NCI-H1092 (cell line): ENCODE results near the gene HEXD.
A peak's percentile ranks its signal among the peaks of the same experiment; 100 is the strongest.
"Not testable (repeated sequence)": the region's sequence is repeated elsewhere in the genome, so short reads cannot be mapped to it uniquely, and the experiment has no call there.

Experiments
- DNase-seq: peaks from one replicate; lab custom pipeline; 2025; lab: John Stamatoyannopoulos, UW

Gene HEXD

GRCh38 chr17:82458179-82458884 lies 40.2 kb downstream of the HEXD start, which contains the start of gene NARF:
TSS of gene NARF (plus strand) at chr17:82458741. CDS start at chr17:82458804, 63 bp downstream.
- peak; percentile 97 for DNase-seq

DNA sequence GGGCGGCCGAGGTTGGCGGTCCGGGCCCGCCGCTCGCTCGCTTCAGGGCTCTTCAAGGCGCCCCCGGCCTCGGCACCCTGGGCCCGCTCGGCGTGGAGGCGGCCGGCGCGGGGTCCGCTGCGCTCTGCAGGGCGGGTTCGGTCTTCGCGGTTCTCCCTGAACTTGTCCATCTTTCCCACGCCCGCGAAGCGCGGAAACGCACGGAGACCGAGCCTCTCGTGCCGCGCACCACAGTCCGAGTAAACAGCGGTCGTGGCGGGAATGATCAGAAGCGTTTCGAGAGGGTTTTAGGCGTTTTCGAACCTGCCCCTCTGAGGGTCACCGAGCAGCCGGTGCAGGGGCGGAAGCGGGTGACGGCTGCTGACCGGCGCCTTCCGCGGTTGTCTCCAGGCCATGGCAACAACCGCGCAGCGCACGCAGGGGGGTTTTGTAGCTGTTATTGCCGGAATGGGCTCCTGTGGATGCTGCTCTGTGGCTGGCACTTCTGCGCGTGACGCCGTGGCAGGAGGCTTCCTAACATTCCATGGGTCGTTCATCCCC lies 40.8 kb downstream of the HEXD start:
- no peak for DNase-seq

DNA sequence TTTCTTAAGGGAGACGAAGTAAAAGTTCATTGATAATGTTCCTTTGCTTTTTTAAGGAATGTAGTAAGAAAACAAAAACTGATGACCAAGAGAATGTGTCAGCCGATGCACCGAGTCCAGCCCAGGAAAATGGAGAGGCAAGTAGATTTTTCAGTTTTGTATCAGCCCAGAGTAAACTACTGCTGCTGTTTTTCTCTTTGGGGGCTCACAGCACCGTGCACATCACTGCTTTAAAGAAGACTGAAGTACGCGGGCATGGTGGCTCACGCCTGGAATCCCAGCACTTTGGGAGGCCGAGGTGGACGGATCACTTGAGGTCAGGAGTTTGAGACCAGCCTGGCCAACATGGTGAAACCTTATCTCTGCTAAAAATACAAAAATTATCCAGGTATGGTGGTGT lies 41.8 kb downstream of the HEXD start:
- not testable (repeated sequence) for DNase-seq

DNA sequence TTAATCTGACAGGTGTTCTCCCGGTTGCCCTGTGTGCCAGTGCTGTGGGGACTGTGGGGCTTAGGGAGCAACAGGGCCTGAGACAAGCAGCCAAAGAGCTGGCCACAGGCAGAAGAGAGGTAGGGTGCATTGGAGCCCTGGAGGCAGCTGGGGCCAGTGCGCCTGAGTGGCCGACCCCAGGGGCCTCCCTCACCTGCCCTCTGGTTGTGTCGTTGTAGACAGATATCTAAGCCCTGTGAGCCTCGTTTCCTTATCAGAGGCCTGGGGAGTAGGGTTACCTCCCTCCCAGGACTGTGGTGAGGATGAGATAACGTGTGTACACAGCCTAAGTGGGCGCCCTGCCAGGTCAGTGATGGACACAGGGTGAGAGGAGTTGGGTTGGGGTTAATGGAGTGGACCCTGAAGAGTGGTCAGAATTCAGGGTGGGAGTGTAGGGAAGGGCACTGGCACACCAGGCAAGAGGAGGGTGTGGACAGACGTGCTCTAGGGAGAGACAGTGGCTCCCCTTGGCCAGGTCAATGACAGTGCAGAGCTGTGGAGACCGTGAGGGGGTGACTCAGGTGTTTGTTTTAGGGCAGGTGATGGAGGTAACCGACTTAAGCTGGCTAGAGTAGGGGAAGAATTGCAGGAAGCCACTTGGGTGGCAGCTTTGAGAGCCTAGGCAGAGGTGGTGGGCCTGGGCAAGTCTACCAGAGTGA lies 43.8 kb downstream of the HEXD start:
- DNase-seq = no peak

DNA sequence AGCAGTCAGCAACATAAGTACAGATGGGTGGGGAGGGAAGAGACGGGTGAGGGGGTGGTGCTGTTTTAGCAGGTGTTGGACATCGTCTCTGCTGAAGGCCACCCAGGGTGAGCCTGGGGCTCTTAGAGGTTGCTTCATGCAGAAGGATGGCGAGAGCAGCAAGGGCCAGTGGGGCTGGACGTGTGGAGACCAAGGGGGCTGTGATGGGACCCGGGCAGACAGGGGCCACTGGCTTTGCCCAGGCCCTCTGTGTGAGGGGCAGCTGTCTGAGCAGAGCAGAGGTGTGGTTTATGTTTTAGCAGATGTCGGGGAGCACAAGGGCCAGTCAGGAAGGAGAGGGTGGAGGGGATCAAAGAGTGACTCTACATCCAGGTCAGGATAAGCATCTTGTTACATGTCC lies 45.2 kb downstream of the HEXD start:
- DNase-seq = no peak

GRCh38 chr17:82463925-82464566 lies 45.9 kb downstream of the HEXD start:
- DNase-seq = no peak

DNA sequence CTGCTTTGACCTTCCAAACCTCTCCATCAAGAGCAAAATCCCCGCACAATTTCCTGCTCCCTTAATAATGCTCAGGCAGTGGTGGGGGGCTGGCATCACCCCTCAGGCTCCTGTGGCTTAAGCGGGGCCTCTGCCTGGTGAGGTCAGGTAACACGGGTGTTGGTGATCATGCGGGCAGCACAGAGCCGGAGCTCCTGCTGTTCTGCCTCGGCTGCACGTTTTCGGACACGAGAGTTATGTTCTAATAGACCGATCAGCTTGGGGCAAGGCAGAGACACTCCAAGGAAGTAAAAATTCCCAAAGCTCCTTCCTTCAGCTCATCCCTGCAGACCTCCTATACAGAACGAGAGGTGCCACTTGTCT lies 46.4 kb downstream of the HEXD start:
- no peak for DNase-seq

DNA sequence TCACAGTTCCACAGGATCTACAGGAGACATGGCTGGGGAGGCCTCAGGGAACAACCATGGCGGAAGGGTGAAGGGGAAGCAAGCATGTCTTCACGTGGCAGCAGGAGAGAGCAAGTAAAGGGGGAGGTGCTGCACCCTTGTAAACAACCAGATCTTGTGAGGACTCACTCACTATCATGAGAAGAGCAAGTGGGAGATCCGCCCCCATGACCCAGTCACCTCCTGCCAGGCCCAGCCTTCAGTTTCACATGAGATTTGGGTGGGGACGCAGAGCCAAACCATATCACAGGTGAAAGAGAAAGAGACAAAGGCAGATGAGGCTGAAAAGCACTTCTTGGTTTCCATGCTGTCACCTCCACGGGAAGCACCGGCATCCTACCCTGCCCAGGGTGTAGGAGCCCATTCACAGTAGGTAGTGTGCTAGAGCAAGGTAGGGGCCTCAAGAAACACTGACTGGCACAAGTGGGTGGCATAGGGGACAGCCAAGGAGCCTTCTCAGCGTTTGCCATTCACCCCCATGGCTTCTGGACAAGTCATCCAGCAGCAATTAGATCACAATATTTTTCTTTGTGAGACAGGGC lies 47.0 kb downstream of the HEXD start:
- DNase-seq = no peak

- DNase-seq = no peak
Measured at GRCh38 chr17:82468692-82469091, 50.5 kb downstream of the HEXD start.

GRCh38 chr17:82470065-82470464 lies 51.9 kb downstream of the HEXD start:
- DNase-seq = no peak

GRCh38 chr17:82474223-82475010 lies 56.3 kb downstream of the HEXD start:
- no peak for DNase-seq

DNA sequence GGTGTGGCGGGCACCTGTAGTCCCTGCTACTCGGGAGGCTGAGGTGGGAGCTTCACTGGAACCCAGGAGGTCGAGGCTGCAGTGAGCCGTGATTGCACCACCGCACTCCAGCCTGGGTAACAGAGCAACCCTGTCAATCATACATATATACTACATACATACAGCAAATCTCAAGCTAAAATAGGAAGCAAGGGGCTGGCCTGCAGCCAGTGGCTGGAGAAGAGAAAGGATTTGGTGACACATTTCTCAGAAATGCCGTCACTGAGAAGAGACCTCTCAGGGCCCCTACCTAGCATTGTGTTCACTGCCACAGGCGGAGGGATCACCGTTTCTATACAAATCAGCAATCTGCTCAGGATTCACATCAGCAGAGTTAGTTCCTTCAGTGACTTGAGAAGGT lies 57.3 kb downstream of the HEXD start:
- DNase-seq = no peak

GRCh38 chr17:82477934-82478333 lies 59.8 kb downstream of the HEXD start:
- no peak for DNase-seq

GRCh38 chr17:82479602-82480001 lies 61.5 kb downstream of the HEXD start:
- DNase-seq = no peak

GRCh38 chr17:82480318-82480717 lies 62.2 kb downstream of the HEXD start:
- DNase-seq = no peak

DNA sequence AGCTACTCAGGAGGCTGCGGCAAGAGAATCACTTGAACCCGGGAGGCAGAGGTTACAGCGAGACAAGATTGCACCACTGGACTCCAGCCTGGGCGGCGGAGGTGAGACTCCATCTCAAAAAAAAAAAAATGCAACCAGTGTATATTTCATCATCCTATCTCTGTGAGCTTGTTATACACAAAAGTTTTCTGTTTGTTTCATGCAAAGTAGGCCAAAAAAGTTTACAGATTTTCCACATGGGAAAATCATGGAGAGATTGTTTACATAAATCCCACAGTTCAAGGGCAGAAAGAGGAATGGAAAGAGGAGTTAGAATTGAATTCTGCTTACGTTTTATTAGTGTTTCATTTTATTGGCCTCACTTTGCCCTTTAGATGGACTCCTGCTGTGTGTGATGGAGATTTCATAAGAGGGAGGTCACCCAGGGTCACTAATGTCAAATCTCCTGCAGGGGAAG lies 65.1 kb downstream of the HEXD start:
- DNase-seq = no peak

DNA sequence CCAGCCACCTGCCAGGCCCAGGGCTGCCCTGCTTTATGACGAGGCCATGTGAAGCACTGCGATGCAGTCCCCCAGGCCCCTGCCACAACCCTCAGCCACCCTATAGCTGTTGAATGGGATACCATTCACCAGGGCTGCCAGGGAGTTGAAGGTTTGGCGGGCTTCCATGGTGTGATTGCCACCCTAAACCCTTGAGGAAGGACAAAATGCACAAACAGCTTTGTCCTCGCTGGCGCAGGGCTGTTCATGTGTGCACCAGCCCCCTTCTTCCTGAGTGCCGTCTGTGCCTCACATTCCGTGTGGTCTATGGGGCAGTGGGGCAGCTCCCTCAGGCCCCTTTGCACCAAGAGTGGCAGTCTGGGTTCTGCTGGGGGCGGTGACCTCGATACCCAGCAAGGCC lies 65.7 kb downstream of the HEXD start:
- DNase-seq = no peak

- no peak for DNase-seq
Measured at GRCh38 chr17:82486231-82487094, 68.3 kb downstream of the HEXD start.

GRCh38 chr17:82487910-82488309 lies 69.8 kb downstream of the HEXD start:
- no peak for DNase-seq

GRCh38 chr17:82489117-82489516 lies 71.0 kb downstream of the HEXD start:
- DNase-seq = no peak
